PC-3 (cell line): ENCODE results near the gene TAF5L. TPM values are rescaled to one million over a fixed set of nuclear protein-coding genes. Genes with fewer than 3 reads are reported as not detected.

Experiments used
- ATAC-seq: fragments of 200-7000 bp; cut with Tn5 transposase; 2 replicates; pipeline ENCODE4 v1.9.1; 2020; ENCODE audit warnings: mild to moderate bottlenecking, moderate library complexity
- BruUV-seq: library from RNA; stranded (reverse); fragments of 400-500 nt; replicated peaks from 2 replicates; lab custom pipeline; 2021; lab: Mats Ljungman, UMichigan
- CTCF ChIA-PET: fragments of 300-600 bp; sonication (Branson Sonifier 250); formaldehyde crosslinking; loops from one replicate; lab custom pipeline; 2022; ENCODE audit warnings: antibody characterized with exemption; lab: Charles Lee
- POLR2A ChIA-PET: fragments of 300-600 bp; sonication (Branson Sonifier 250); formaldehyde crosslinking; loops from one replicate; lab custom pipeline; 2022; ENCODE audit warnings: antibody characterized with exemption; ENCODE audit not compliant: unreplicated experiment; lab: Charles Lee
- DNase-seq: peaks from one replicate; pipeline ENCODE4 v3.0.0-alpha.2; 2015
- H2AFZ ChIP-seq: fragments of 300-600 bp; sonication (generic); 2 replicates; pipeline ENCODE4 v1.6.0; 2016; ENCODE audit warnings: antibody characterized with exemption, low read length
- H3F3A ChIP-seq: fragments of 300-600 bp; sonication (generic); one replicate; pipeline ENCODE4 v1.6.0; 2017; ENCODE audit warnings: antibody characterized with exemption, low read length, control low read depth, mild to moderate bottlenecking; ENCODE audit not compliant: unreplicated experiment
- H3K27ac ChIP-seq: fragments of 300-600 bp; sonication (generic); 2 replicates; pipeline ENCODE4 v1.5.1; 2016; ENCODE audit warnings: mild to moderate bottlenecking, low read length
- H3K27me3 ChIP-seq: fragments of 300-600 bp; sonication (generic); 2 replicates; pipeline ENCODE4 v1.6.1; 2016; ENCODE audit warnings: low read length, mixed read lengths
- H3K36me3 ChIP-seq: fragments of 300-600 bp; sonication (generic); 2 replicates; pipeline ENCODE4 v1.6.1; 2016; ENCODE audit warnings: low read depth, mixed run types, low read length, mixed read lengths
- H3K4me1 ChIP-seq: fragments of 300-600 bp; sonication (generic); 2 replicates; pipeline ENCODE4 v1.5.1; 2016; ENCODE audit warnings: low read length; ENCODE audit not compliant: insufficient read depth
- H3K4me2 ChIP-seq: fragments of 300-600 bp; sonication (generic); 2 replicates; pipeline ENCODE4 v1.6.0; 2016; ENCODE audit warnings: low read length
- H3K4me3 ChIP-seq: fragments of 300-600 bp; sonication (generic); 2 replicates; pipeline ENCODE4 v1.5.1; 2016; ENCODE audit warnings: mild to moderate bottlenecking, low read length, mixed read lengths
- H3K79me2 ChIP-seq: fragments of 300-600 bp; sonication (generic); 2 replicates; pipeline ENCODE4 v1.6.1; 2017; ENCODE audit warnings: low read length, mixed read lengths
- H3K9ac ChIP-seq: fragments of 300-600 bp; sonication (generic); 2 replicates; pipeline ENCODE4 v1.6.0; 2016; ENCODE audit warnings: mild to moderate bottlenecking, low read length
- H3K9me2 ChIP-seq: fragments of 300-600 bp; sonication (generic); replicated peaks from 2 replicates; pipeline ENCODE4 v1.6.1; 2016; ENCODE audit warnings: mixed run types, low read length, mixed read lengths
- H3K9me3 ChIP-seq: fragments of 300-600 bp; sonication (generic); 2 replicates; pipeline ENCODE4 v1.6.1; 2016; ENCODE audit warnings: low read length, mixed read lengths
- H4K20me1 ChIP-seq: fragments of 300-600 bp; sonication (generic); 2 replicates; pipeline ENCODE4 v1.6.1; 2016; ENCODE audit warnings: low read length, mixed read lengths
- CTCF ChIP-seq: fragments of 300-600 bp; sonication (generic); conservative IDR thresholded peaks from 2 replicates; pipeline ENCODE4 v1.5.1; 2017; ENCODE audit warnings: antibody characterized with exemption, low read depth, mild to moderate bottlenecking, low read length
- EZH2 ChIP-seq: fragments of 300-600 bp; sonication (generic); IDR thresholded peaks from one replicate; pipeline ENCODE4 v1.6.1; 2017; ENCODE audit warnings: antibody characterized with exemption, mild to moderate bottlenecking, low read length; ENCODE audit not compliant: unreplicated experiment
- EZH2phosphoT487 ChIP-seq: fragments of 300-600 bp; sonication (generic); IDR thresholded peaks from 2 replicates; pipeline ENCODE4 v1.6.1; 2018; ENCODE audit warnings: mild to moderate bottlenecking, antibody characterized with exemption, low read length, borderline replicate concordance
- intact Hi-C: fragments of 100-400 bp; cut with micrococcal nuclease; formaldehyde crosslinking; loops from 2 replicates; pipeline ENCODE4 v1.9.0; 2023
- total RNA-seq: library from RNA; depleted of rRNA; stranded (reverse); fragments of >200 nt; gene quantifications from 2 replicates; pipeline ENCODE4 v1.2.3, GENCODE V29; 2014

The TAF5L gene
- total RNA-seq, 1 experiment from 2014 or later, result 24.2 TPM

GRCh38 chr1:229619002-229619401, 6.9 kb downstream of the TAF5L start:
- Histone ChIP-seq H2AFZ (no peak overlapping the region), H3F3A (no peaks in the 10 kb centered on the region), H3K9me2 (no peaks in the 10 kb centered on the region), H3K4me1 (peaks cover 5% of the 10 kb centered on the region), H3K27me3 (no peaks in the 10 kb centered on the region), H3K4me2 (no peak overlapping the region), H3K27ac (no peak overlapping the region), H3K9ac (no peak overlapping the region), H4K20me1 (peaks cover 35% of the 10 kb centered on the region), H3K79me2 (peaks cover 91% of the 10 kb centered on the region), H3K4me3 (no peak overlapping the region), H3K9me3 (no peaks in the 10 kb centered on the region), H3K36me3 (peaks cover 6% of the 10 kb centered on the region)
- BruUV-seq, result no TSS peak
- TF ChIP-seq EZH2 (no peak), CTCF (no peak), EZH2phosphoT487 (no peak)
- no peak for ATAC-seq
- intact Hi-C loops, result no loop called here
- CTCF ChIA-PET, result no interaction called here
- POLR2A ChIA-PET, result no interaction called here
- DNase-seq, result no peak

GRCh38 chr1:229617351-229618100, 8.4 kb downstream of the TAF5L start:
- H2AFZ ChIP-seq, result no peak overlapping the region
- H3K4me2 ChIP-seq, result no peak overlapping the region
- peaks cover 2% of the 10 kb centered on the region; the same call in 1 of the 2 replicates for H3K4me1 ChIP-seq
- DNase-seq (no peak), ATAC-seq (no peak)
- H3K9me3 ChIP-seq, result no peaks in the 10 kb centered on the region
- no peak overlapping the region for H3K27ac ChIP-seq
- no TSS peak for BruUV-seq
- no peaks in the 10 kb centered on the region for H3K27me3 ChIP-seq
- ChIA-PET CTCF (no interaction called here), POLR2A (no interaction called here)
- H3K9ac ChIP-seq, result no peak overlapping the region
- peaks cover 21% of the 10 kb centered on the region for H3K36me3 ChIP-seq
- no peaks in the 10 kb centered on the region for H3F3A ChIP-seq
- H4K20me1 ChIP-seq, result peaks cover 27% of the 10 kb centered on the region; the same call in 1 of the 2 replicates
- H3K9me2 ChIP-seq, result no peaks in the 10 kb centered on the region
- no peak overlapping the region for H3K4me3 ChIP-seq
- intact Hi-C loops, result no loop called here
- H3K79me2 ChIP-seq, result peaks cover 76% of the 10 kb centered on the region
- TF ChIP-seq EZH2, result no peak
- no peak for TF ChIP-seq CTCF
- no peak for TF ChIP-seq EZH2phosphoT487

- BruUV-seq, result no TSS peak
- ATAC-seq (no peak), DNase-seq (no peak)
- TF ChIP-seq EZH2phosphoT487, result no peak
- no peak for TF ChIP-seq CTCF
- Histone ChIP-seq H3K4me3 (no peak overlapping the region), H3F3A (no peaks in the 10 kb centered on the region), H4K20me1 (peaks cover 16% of the 10 kb centered on the region; the same call in 1 of the 2 replicates), H3K4me1 (no peaks in the 10 kb centered on the region), H3K9ac (no peak overlapping the region), H2AFZ (no peak overlapping the region), H3K9me2 (no peaks in the 10 kb centered on the region), H3K27ac (no peak overlapping the region), H3K4me2 (no peak overlapping the region), H3K9me3 (no peaks in the 10 kb centered on the region), H3K36me3 (peaks cover 38% of the 10 kb centered on the region), H3K79me2 (peaks cover 48% of the 10 kb centered on the region), H3K27me3 (no peaks in the 10 kb centered on the region)
- ChIA-PET CTCF (no interaction called here), POLR2A (interaction anchor here (0.6 kb wide), 1 partner anchor 44 kb away, joined by 8 read pairs; no protein-coding TSS in a partner anchor)
- intact Hi-C loops, result no loop called here
Observed at GRCh38 chr1:229614701-229615100, 11.2 kb downstream of the TAF5L start.
